HG03196 (cell line): ENCODE data around the gene PTGDS.

ENCODE experiments used
- ATAC-seq: cut with Tn5 transposase; IDR thresholded peaks from one replicate; pipeline ENCODE4 v1.9.1; 2021; ENCODE audit not compliant: unreplicated experiment

PTGDS gene

GRCh38 chr9:136972335-136972734 is 5.0 kb upstream of the PTGDS start:
- no peak for ATAC-seq

- no peak for ATAC-seq
These were observed 4.6 kb upstream of the PTGDS start for GRCh38 chr9:136972743-136973142.

DNA sequence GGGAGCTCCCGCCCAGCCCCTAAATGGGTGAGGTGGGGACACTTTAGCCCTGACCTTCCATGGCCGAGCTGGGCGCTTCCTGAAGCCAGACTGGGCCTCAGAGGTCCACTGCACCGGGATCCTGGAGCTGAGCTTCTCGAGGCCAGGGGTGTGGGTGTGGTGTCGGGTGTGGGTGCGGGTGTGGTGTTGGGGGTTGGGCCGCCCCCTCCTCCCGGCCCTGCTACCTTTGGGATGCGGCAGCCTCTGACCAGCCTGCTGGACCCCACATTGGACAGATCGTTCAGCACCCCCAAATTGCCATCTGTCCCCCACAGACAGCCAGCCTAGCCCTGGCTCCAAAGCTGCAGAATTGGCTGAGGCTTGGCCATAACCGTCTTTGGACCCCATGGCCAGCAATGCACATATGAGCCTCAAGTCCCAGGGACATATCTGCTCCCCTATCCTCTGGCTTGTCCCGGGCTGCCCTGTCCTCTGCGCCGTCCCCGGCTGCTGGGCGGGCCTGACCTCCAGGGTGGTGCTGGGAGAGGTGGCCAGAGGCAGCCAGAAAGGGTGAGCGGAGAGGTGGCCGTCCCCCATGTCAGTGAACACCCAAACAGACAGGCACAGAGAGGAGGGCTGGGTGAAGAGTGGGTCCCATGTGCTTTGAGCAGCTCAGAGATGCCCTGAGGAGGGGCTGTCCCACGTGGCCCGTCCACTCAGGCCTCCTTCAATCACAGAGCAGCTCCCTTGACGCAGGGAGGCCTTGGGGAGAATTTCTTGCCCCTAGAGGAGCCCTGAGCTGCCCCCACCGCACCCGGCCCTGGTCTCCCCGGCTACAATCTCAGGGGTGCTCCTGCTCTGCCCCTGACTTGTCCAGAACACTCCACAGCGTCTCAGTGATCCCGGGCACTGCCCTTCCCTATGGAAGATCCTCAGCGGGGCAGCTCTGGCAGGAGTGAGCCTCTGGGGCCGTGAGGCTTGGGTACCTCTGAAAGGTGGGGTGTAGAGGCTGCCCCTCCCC is 3.4 kb upstream of the PTGDS start:
- ATAC-seq = no peak

- ATAC-seq = no peak
These were observed 2.3 kb upstream of the PTGDS start for GRCh38 chr9:136974817-136975535.

DNA sequence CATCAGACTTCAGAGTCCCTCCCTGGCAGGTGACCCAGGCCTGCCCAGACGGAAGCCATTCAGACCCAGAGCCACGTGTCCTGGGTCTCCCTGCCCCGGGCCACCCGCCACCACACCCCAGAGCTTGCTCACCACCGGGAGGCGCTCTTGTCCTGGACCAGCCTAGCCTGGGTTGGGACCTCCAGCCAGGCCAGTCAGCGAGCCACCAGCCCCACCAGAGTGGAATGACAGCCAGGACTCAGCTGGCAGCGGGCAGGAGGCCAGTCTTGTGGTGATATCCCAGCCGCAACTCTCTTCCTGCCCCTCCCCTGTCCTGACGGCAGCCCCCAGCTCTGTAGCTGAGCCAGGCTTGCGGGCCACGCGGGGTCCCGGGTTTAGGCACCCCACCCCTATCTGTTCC is 1.7 kb upstream of the PTGDS start:
- ATAC-seq = no peak

DNA sequence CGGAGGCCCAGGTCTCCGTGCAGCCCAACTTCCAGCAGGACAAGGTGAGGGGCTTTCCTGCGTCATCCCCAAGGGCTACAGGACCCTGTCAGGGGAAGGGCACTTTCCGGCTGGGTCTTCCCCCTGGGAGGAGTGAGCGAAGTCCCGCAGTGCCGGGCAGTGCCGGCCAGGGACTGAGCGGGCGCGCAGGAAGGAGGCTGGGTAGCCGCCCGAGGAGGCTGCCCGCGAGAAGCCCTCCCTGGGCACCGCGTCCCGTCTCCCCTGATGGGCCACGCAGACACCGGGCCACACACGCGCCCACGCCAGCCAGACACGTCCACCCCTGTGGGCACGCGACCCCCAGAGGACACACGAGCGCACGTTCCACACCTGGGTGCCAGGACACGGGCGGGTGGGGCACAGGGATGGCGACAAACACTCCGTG is 357 bp downstream of the PTGDS start:
- no peak for ATAC-seq

- ATAC-seq = no peak
These were observed 965 bp downstream of the PTGDS start for GRCh38 chr9:136978073-136978864.

- ATAC-seq = no peak
These were observed 1.7 kb downstream of the PTGDS start for GRCh38 chr9:136978865-136979544.

DNA sequence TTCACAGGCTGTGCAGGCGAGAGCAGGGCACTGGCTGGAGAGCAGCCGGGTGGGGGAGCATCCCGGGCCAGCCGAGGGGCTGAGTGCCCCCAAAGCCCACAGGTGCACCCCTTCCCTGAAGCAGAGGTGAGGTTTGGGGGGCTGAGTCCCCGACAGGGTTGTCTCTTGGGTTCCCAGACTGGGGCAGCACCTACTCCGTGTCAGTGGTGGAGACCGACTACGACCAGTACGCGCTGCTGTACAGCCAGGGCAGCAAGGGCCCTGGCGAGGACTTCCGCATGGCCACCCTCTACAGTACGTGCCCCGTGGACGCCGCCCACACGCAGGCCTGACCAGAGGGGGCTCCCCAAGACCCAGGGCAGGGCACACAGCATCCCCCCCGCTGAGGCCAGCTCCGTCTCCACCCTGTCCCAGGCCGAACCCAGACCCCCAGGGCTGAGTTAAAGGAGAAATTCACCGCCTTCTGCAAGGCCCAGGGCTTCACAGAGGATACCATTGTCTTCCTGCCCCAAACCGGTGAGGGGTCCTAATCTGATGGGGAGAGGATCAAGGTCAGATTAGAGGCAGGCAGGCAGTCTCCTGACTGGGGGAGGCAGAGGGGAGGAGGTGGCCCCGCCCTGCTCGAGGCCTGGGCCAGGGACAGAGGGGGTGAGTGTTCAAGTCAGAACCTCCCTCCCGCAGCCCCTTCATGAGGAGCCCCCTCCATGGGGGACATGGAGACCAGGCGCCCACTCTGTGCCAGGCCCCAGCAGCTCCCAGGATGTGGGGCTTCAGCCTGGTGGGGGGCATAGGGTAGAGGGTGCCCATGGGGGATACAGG is 2.7 kb downstream of the PTGDS start:
- ATAC-seq = no peak

- no peak for ATAC-seq
These were observed 3.6 kb downstream of the PTGDS start for GRCh38 chr9:136980669-136981478.

DNA sequence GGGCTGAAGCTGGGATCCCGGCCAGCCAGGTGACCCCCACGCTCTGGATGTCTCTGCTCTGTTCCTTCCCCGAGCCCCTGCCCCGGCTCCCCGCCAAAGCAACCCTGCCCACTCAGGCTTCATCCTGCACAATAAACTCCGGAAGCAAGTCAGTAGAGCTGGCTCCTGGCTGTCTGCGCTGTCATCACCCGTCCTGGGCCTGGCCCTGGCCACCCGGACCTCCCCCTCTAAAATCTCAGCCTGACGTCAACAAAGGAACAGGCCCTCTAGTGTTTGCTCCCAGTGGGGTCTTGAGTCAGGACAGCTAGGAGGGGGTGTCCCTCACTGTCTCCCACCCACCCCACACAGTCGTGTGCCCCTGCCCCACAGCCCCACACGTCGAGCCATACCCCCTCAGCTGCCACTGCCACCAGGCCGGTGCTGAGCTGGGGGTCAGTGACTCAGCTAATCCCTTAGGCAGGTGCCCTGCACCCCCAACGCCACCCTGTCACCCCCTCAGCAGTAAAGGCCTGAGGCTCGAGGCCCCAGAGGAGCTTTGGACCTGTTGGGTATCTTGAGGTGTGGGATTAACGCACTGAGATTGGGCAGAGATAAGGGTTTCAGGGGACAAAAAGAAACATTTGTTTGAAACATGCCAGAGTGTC is 4.4 kb downstream of the PTGDS start:
- ATAC-seq = no peak

DNA sequence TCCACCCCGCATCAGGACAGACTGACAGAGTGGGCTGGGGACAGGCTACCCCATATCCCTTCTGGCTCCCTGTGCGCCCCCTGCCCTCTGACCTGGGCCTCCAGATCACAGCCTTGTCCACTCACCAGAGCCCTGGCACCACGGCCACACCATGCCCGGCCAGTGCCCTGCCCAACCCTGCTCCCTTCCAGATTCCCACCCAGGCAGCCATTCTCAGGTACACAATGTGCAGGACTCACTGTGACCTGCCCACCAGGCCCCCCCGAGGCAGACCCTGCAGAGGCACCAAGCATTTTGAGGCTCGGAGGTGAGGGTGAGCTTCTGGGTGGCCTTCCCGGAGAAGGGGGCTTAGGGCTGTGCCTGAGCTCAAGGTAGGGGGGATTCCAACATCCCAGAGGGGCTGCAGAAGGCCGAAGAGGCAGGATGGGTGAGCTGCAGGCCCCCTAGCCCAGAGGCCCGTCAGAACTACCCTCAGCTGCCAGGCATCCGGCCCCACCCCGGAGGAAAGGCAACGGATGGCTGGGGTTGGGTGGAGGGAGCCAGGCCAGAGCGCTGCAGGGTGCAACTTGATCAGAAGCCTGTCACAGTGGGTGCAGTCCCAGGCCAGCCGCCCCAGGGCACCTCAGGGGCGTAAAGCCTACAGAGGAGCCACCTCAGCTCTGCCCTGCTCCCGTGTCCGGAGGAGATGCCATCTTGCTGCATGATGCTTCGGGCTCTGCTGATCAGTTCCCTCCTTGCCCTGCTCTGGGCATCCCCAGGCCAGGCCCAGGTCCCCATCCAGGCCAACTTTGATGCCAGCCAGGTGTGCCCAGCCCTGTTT is 5.1 kb downstream of the PTGDS start, which contains the start of gene LCNL1:
LCNL1 (plus strand) TSS at position 762 of the 820 bp plus-strand sequence. CDS start 594 bp downstream, outside the sequence.
- ATAC-seq = no peak

DNA sequence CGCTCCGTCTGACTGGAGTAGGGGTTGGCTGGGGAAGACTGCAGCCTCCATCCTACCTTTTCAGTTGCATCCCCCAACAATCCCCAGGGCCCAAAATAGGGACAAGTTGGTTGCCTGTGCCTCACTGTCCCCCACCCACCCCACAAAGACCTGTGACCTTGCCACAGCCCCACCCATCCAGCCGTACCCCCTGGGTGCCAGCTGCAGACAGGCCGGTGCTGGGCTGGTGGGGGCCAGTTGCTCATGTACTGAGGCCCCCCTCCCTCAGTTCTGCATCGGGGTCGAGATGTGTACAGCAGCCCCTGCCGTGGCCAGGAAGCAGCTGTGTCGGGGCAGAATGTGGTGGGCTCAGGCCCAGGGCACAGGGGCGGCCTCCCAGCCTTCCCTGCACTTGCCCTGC is 5.9 kb downstream of the PTGDS start:
- no peak for ATAC-seq

DNA sequence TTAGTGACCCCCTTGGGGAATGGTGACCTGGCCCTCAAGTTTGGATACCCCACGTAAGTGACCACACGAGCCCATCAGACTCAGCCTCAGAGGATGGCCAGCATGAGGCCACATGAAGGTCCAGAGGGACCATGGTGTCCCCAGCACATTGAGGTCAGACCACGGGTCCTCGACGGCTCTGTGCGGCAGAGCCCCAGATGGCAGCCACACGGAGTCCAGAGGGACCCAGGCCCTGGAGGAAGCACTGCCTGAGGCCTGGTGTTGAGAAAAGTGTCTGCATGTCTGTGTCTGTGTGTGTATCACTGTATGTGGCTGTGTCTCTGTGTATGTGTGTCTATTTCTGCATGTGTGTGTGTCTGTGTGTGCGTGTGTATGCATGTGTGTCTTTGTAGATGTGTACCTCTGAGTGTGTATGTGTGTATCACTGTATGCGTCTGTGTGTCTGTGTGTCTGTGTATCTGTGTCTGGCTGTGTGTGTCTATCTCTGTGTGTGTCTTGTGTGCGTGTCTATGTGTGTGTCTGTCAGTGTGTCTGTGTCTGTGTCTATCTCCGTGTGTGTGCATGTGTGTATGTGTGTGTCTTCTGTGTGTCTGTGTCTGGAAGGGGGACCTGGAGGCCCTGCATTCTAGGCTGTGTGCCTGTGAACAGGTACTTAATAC is 6.5 kb downstream of the PTGDS start:
- no peak for ATAC-seq

GRCh38 chr9:136984464-136985026 is 7.2 kb downstream of the PTGDS start:
- no peak for ATAC-seq

DNA sequence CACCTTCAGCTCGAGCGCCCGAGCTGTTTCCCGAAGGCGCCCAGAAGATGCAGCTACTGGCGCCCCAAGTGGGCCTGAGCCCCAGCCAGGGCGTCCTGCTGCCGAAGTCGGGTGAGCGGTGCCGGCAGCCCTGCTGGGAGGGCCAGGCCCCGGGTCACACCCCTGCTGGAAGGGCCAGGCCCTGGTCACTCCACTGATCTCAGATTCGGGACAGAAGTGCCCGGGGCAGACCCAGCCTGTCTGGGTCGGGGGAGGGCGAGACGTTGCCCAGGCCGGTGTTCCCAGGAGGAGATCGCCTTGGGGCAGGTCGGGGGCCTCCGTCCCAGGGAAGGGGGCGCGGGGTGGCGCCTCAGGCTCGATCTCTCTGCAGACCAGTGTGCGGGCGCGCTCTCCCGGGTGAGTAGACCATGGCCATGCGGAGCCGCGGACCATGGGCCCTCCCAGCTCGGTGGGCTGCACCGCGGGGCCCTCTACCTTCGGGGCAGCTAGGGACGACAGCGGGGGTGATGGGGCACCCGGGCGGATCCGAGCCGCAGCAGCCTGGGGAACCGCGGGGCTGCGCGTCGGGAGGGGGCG is 7.8 kb downstream of the PTGDS start:
- ATAC-seq = no peak
